ENCODE measurements around the gene DSG4. TPM values are rescaled to one million over a fixed set of nuclear protein-coding genes. Genes with fewer than 3 reads are reported as not detected.
"Not testable (repeated sequence)": the region's sequence is repeated elsewhere in the genome, so short reads cannot be mapped to it uniquely, and the experiment has no call there.

The DSG4 gene
- not detected for total RNA-seq

- intact Hi-C loops (cut with DNase I), result no loop called here
- Histone ChIP-seq H3K36me3 (no peaks in the 10 kb centered on the region), H3K27ac (no peak within 1 kb of the TSS), H3K4me3 (no peak within 1 kb of the TSS), H3K9me3 (no peaks in the 10 kb centered on the region), H3K27me3 (no peaks in the 10 kb centered on the region), H3K4me1 (no peaks in the 10 kb centered on the region)
- TF ChIP-seq POLR2AphosphoS5 (IDR thresholded peaks at IDR 0.05; ENCODE audit: insufficient read depth in 1 of 2, low read depth in 1 of 2), result no peak
- TF ChIP-seq POLR2A (IDR thresholded peaks at IDR 0.05), result no peak
- TF ChIP-seq CTCF (IDR thresholded peaks at IDR 0.05), result no peak
- DNase-seq (ENCODE audit: extremely low spot score in 2 of 2), result no peak
These were observed at the start of gene DSG4 for GRCh38 chr18:31376477-31376876. Gene DSG4, plus strand, starts transcription at chr18:31376777. Its CDS starts 135 bp downstream, at chr18:31376912.

- H3K36me3 ChIP-seq, result no peaks in the 10 kb centered on the region
- no peak overlapping the region for H3K4me3 ChIP-seq
- no peaks in the 10 kb centered on the region for H3K27me3 ChIP-seq
- intact Hi-C loops (cut with DNase I), result no loop called here
- no peaks in the 10 kb centered on the region for H3K9me3 ChIP-seq
- H3K4me1 ChIP-seq, result no peaks in the 10 kb centered on the region
- TF ChIP-seq CTCF (IDR thresholded peaks at IDR 0.05), result no peak
- no peak for TF ChIP-seq POLR2AphosphoS5 (IDR thresholded peaks at IDR 0.05; ENCODE audit: insufficient read depth in 1 of 2, low read depth in 1 of 2)
- no peak for TF ChIP-seq POLR2A (IDR thresholded peaks at IDR 0.05)
- H3K27ac ChIP-seq, result no peak overlapping the region
- DNase-seq (ENCODE audit: extremely low spot score in 2 of 2), result no peak
These were observed 46.7 kb upstream of the DSG4 start for GRCh38 chr18:31329787-31330438.

- no peaks in the 10 kb centered on the region for H3K36me3 ChIP-seq
- no peak for TF ChIP-seq POLR2AphosphoS5 (IDR thresholded peaks at IDR 0.05; ENCODE audit: insufficient read depth in 1 of 2, low read depth in 1 of 2)
- TF ChIP-seq CTCF (IDR thresholded peaks at IDR 0.05), result no peak
- TF ChIP-seq POLR2A (IDR thresholded peaks at IDR 0.05), result no peak
- no peaks in the 10 kb centered on the region for H3K4me1 ChIP-seq
- H3K27me3 ChIP-seq, result no peaks in the 10 kb centered on the region
- no peak overlapping the region for H3K27ac ChIP-seq
- no peak overlapping the region for H3K4me3 ChIP-seq
- intact Hi-C loops (cut with DNase I), result no loop called here
- H3K9me3 ChIP-seq, result no peaks in the 10 kb centered on the region
- no peak for DNase-seq (ENCODE audit: extremely low spot score in 2 of 2)
These were observed 33.1 kb upstream of the DSG4 start for GRCh38 chr18:31343454-31343853.

GRCh38 chr18:31353336-31353735 is 23.2 kb upstream of the DSG4 start:
- DNase-seq (ENCODE audit: extremely low spot score in 2 of 2); H3K36me3 ChIP-seq; H3K4me3 ChIP-seq; H3K9me3 ChIP-seq; H3K27ac ChIP-seq; H3K4me1 ChIP-seq; intact Hi-C loops (cut with DNase I); H3K27me3 ChIP-seq: not testable (repeated sequence)

- Histone ChIP-seq H3K27ac (no peak overlapping the region), H3K27me3 (no peaks in the 10 kb centered on the region), H3K4me3 (no peak overlapping the region), H3K4me1 (no peaks in the 10 kb centered on the region), H3K36me3 (no peaks in the 10 kb centered on the region), H3K9me3 (no peaks in the 10 kb centered on the region)
- intact Hi-C loops (cut with DNase I), result no loop called here
- DNase-seq (ENCODE audit: extremely low spot score in 2 of 2), result no peak
- TF ChIP-seq POLR2A (IDR thresholded peaks at IDR 0.05) (no peak), CTCF (IDR thresholded peaks at IDR 0.05) (no peak), POLR2AphosphoS5 (IDR thresholded peaks at IDR 0.05; ENCODE audit: insufficient read depth in 1 of 2, low read depth in 1 of 2) (no peak)
These were observed 21.6 kb upstream of the DSG4 start for GRCh38 chr18:31354990-31355389.
